Measurements from ENCODE around the gene CFAP410.

- TF ChIP-seq POLR2A (IDR thresholded peaks at IDR 0.05) (no peak), CTCF (IDR thresholded peaks at IDR 0.05) (no peak), POLR2AphosphoS5 (IDR thresholded peaks at IDR 0.05) (no peak), EP300 (IDR thresholded peaks at IDR 0.05) (no peak)
Observed at GRCh38 chr21:44356636-44357035, 17.4 kb upstream of the CFAP410 start.

Measured in stomach (tissue), 4 donors.